ENCODE measurements around the gene EIF2B2. TPM values are rescaled to one million over a fixed set of nuclear protein-coding genes. Genes with fewer than 3 reads are reported as not detected.

EIF2B2 gene
- total and polyA plus RNA-seq, 2 experiments from 2014 or later = 39.2 to 40.5 TPM

DNA sequence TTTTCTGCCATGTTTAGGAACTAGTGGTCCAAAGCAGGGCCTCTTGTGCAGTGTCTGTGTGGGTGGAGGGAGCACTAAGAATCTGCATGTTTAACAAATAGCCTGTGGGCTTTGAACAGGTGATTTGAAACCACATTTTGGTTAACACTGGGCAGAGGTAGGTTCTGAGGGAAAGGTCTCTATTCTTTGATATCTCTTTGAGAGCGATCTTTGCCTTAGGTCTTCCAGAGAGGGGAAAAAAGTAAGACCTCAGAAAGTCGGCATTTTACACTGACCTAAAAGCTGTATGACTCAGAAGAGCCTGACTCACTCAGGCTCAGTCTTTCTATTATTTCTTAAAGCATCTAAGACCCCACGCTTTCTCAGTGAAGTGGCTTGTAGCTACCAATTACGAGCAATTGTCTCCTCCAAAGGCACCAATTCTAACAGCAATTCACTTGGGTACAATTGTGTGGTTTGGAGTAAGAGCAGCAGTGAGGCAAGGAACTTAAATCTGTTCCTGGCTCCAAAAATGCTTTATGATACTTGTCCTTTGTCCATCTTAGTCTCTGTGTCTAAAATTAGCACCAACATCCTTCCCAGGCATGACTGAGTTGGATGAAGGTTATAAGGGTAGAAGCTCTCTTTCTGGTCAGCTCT, 8.8 kb downstream of the EIF2B2 start:
- Mint-ChIP-seq H3K4me1 (no peaks in the 10 kb centered on the region), H3K4me3 (no peak overlapping the region), H3K27ac (no peak overlapping the region), H3K27me3 (ENCODE audit: insufficient read depth, low read depth, poor library complexity) (no peaks in the 10 kb centered on the region), H3K36me3 (ENCODE audit: low read depth) (peaks cover 29% of the 10 kb centered on the region), H3K9me3 (no peaks in the 10 kb centered on the region)
- no peaks in the 10 kb centered on the region for H3K27me3 ChIP-seq (ENCODE audit: insufficient read depth)
- no peaks in the 10 kb centered on the region for H3K4me1 ChIP-seq (ENCODE audit: insufficient read depth)
- DNase-seq (ENCODE audit: low spot score) = no peak
- no peaks in the 10 kb centered on the region; the same call in 1 of the 2 replicates for H4K20me1 ChIP-seq (replicated peaks; ENCODE audit: insufficient read depth)
- no peak overlapping the region for H3K27ac ChIP-seq (ENCODE audit: low read depth)
- no peaks in the 10 kb centered on the region for H3K9me2 ChIP-seq (ENCODE audit: insufficient read depth)
- H3F3A ChIP-seq (replicated peaks; ENCODE audit: low read depth) = no peaks in the 10 kb centered on the region
- no peak overlapping the region for H3K4me2 ChIP-seq
- H2AFZ ChIP-seq = no peak overlapping the region
- peaks cover 7% of the 10 kb centered on the region; the same call in 1 of the 2 replicates for H3K36me3 ChIP-seq (ENCODE audit: insufficient read depth)
- no peak for TF ChIP-seq CTCF (conservative IDR thresholded peaks at IDR 0.05; ENCODE audit: low read depth in 2 of 2)
- no peak for TF ChIP-seq ZNF331 (CRISPR knock-in tag; IDR thresholded peaks at IDR 0.05; ENCODE audit: low read depth)
- TF ChIP-seq ZNF462 (CRISPR knock-in tag; IDR thresholded peaks at IDR 0.05) = no peak
- no peak for TF ChIP-seq EZH2phosphoT487 (IDR thresholded peaks at IDR 0.05; ENCODE audit: unreplicated experiment)
- no peaks in the 10 kb centered on the region for H3K79me2 ChIP-seq (replicated peaks; ENCODE audit: insufficient read depth)
- no peak for ATAC-seq
- H3K4me3 ChIP-seq = no peak overlapping the region

Measured in GM23338 (cell line).